GM19238 (cell line): ENCODE results near the gene ECD.

ENCODE experiments used
- DNase-seq: peaks from one replicate; pipeline ENCODE4 v3.0.0; 2011; ENCODE audit warnings: low spot score; ENCODE audit not compliant: insufficient read length

ECD gene

GRCh38 chr10:73097305-73097670 is 70.5 kb downstream of the ECD start:
- no peak for DNase-seq

- DNase-seq: peak; percentile 91
Measured at GRCh38 chr10:73096449-73097304, 71.1 kb downstream of the ECD start, which contains the start of gene P4HA1. Gene P4HA1, minus strand, starts transcription at chr10:73096866. Its CDS starts 21,983 bp downstream, at chr10:73074883.

- DNase-seq: no peak
Measured at GRCh38 chr10:73096041-73096448, 71.8 kb downstream of the ECD start.

GRCh38 chr10:73095481-73096021 is 72.3 kb downstream of the ECD start:
- no peak for DNase-seq

GRCh38 chr10:73094986-73095480 is 72.8 kb downstream of the ECD start:
- DNase-seq: no peak

GRCh38 chr10:73093922-73094850 is 73.6 kb downstream of the ECD start:
- DNase-seq: no peak

GRCh38 chr10:73092830-73093229 is 75.0 kb downstream of the ECD start:
- no peak for DNase-seq

- no peak for DNase-seq
Measured at GRCh38 chr10:73088304-73088703, 79.5 kb downstream of the ECD start.

- no peak for DNase-seq
Measured at GRCh38 chr10:73086816-73087215, 81.0 kb downstream of the ECD start.

GRCh38 chr10:73084209-73084608 is 83.6 kb downstream of the ECD start:
- DNase-seq: no peak
